Smooth muscle cell (in vitro differentiated cells): ENCODE data around the gene PHEX. TPM values are rescaled to one million over a fixed set of nuclear protein-coding genes. Genes with fewer than 3 reads are reported as not detected.

ENCODE experiments used
- DNase-seq: peaks from one replicate; lab custom pipeline; 2025; ENCODE audit not compliant: unreplicated experiment; lab: John Stamatoyannopoulos, UW
- H2AFZ ChIP-seq: fragments of 200-600 bp; sonication (generic); 2 replicates; pipeline ENCODE4 v1.6.0; 2016; ENCODE audit warnings: antibody characterized with exemption, low read depth, mild to moderate bottlenecking
- H3F3A ChIP-seq: fragments of 200-600 bp; sonication (generic); 2 replicates; pipeline ENCODE4 v1.6.0; 2017; ENCODE audit warnings: antibody characterized with exemption, low read depth
- H3K27ac ChIP-seq: fragments of 200-600 bp; sonication (generic); 2 replicates; pipeline ENCODE4 v1.5.1; 2016; ENCODE audit warnings: low read depth, mild to moderate bottlenecking
- H3K27me3 ChIP-seq: fragments of 200-600 bp; sonication (generic); 2 replicates; pipeline ENCODE4 v1.6.1; 2016; ENCODE audit warnings: low read depth, mild to moderate bottlenecking
- H3K36me3 ChIP-seq: fragments of 200-600 bp; sonication (generic); 2 replicates; pipeline ENCODE4 v1.5.1; 2016; ENCODE audit warnings: low read depth
- H3K4me1 ChIP-seq: fragments of 200-600 bp; sonication (generic); 2 replicates; pipeline ENCODE4 v1.5.1; 2016; ENCODE audit warnings: low read depth
- H3K4me2 ChIP-seq: fragments of 200-600 bp; sonication (generic); 2 replicates; pipeline ENCODE4 v1.6.0; 2016; ENCODE audit warnings: mild to moderate bottlenecking
- H3K4me3 ChIP-seq: fragments of 200-600 bp; sonication (generic); 2 replicates; pipeline ENCODE4 v1.5.1; 2016; ENCODE audit warnings: mild to moderate bottlenecking
- H3K79me2 ChIP-seq: fragments of 200-600 bp; sonication (generic); 2 replicates; pipeline ENCODE4 v1.6.0; 2016; ENCODE audit warnings: low read depth, mild to moderate bottlenecking
- H3K9ac ChIP-seq: fragments of 200-600 bp; sonication (generic); 2 replicates; pipeline ENCODE4 v1.6.0; 2016; ENCODE audit warnings: low read depth
- H3K9me3 ChIP-seq: fragments of 200-600 bp; sonication (generic); replicated peaks from 2 replicates; pipeline ENCODE4 v1.5.1; 2016; ENCODE audit warnings: low read depth
- H4K20me1 ChIP-seq: fragments of 200-600 bp; sonication (generic); 2 replicates; pipeline ENCODE4 v1.6.0; 2016; ENCODE audit warnings: low read depth
- CTCF ChIP-seq: fragments of 200-600 bp; sonication (generic); IDR thresholded peaks from 2 replicates; pipeline ENCODE4 v1.5.1; 2017; ENCODE audit warnings: borderline replicate concordance, mild to moderate bottlenecking, antibody characterized with exemption; ENCODE audit not compliant: insufficient read depth, poor library complexity, severe bottlenecking
- WGBS: methylation state at CpG from one replicate; pipeline ENCODE4 v1.1.7; 2016; ENCODE audit warnings: low lambda C conversion rate; 5-methylcytosine and 5-hydroxymethylcytosine counted together
- polyA plus RNA-seq: library from polyadenylated mRNA; unstranded; fragments of >200 nt; fragmentation: Nextera tagmentation; extraction: Ambion mirVana; gene quantifications from 2 replicates; pipeline ENCODE4 v1.2.1, GENCODE V29; 2016
- total RNA-seq: library from RNA; depleted of rRNA; stranded (reverse); fragments of >200 nt; gene quantifications from 2 replicates; pipeline ENCODE4 v1.2.3, GENCODE V29; 2014

PHEX gene
- total and polyA plus RNA-seq, 2 experiments from 2014 or later: not detected

- Histone ChIP-seq H3K4me1 (no peaks in the 10 kb centered on the region), H3K36me3 (no peaks in the 10 kb centered on the region), H3K9me3 (no peaks in the 10 kb centered on the region), H3K79me2 (no peaks in the 10 kb centered on the region), H3K27me3 (no peaks in the 10 kb centered on the region), H3K27ac (no peak overlapping the region), H4K20me1 (no peaks in the 10 kb centered on the region), H3K4me3 (no peak overlapping the region), H3K4me2 (no peak overlapping the region), H3F3A (no peaks in the 10 kb centered on the region), H3K9ac (no peak overlapping the region), H2AFZ (no peak overlapping the region)
- no peak for TF ChIP-seq CTCF
- no peak for DNase-seq
Observed at GRCh38 chrX:22203186-22203585, 171.1 kb downstream of the PHEX start.

GRCh38 chrX:22206781-22207180 lies 174.7 kb downstream of the PHEX start:
- Histone ChIP-seq H3K9me3 (no peaks in the 10 kb centered on the region), H3K4me3 (no peak overlapping the region), H3F3A (no peaks in the 10 kb centered on the region), H3K27me3 (no peaks in the 10 kb centered on the region), H3K4me2 (no peak overlapping the region), H3K36me3 (no peaks in the 10 kb centered on the region), H4K20me1 (no peaks in the 10 kb centered on the region), H3K79me2 (no peaks in the 10 kb centered on the region), H2AFZ (no peak overlapping the region), H3K27ac (no peak overlapping the region), H3K4me1 (no peaks in the 10 kb centered on the region), H3K9ac (no peak overlapping the region)
- DNase-seq: no peak
- 23% methylated on average over 1 of the region's 1 CpG for WGBS
- TF ChIP-seq CTCF: no peak

GRCh38 chrX:22220941-22221340 lies 188.8 kb downstream of the PHEX start:
- H2AFZ ChIP-seq: peak overlapping the region; percentile 5
- peak overlapping the region; percentile 93 for H3K27ac ChIP-seq
- H3K4me2 ChIP-seq: no peak overlapping the region
- peak overlapping the region; percentile 77 for H3K9ac ChIP-seq
- 36% methylated on average over 2 of the region's 2 CpGs for WGBS
- no peaks in the 10 kb centered on the region for H3K9me3 ChIP-seq
- no peaks in the 10 kb centered on the region for H3K36me3 ChIP-seq
- no peaks in the 10 kb centered on the region for H3F3A ChIP-seq
- no peaks in the 10 kb centered on the region for H4K20me1 ChIP-seq
- no peak for DNase-seq
- no peak for TF ChIP-seq CTCF
- H3K27me3 ChIP-seq: no peaks in the 10 kb centered on the region
- no peak overlapping the region for H3K4me3 ChIP-seq
- H3K79me2 ChIP-seq: no peaks in the 10 kb centered on the region
- no peaks in the 10 kb centered on the region for H3K4me1 ChIP-seq

- Histone ChIP-seq H3K9ac (no peak overlapping the region), H3K27me3 (no peaks in the 10 kb centered on the region), H4K20me1 (no peaks in the 10 kb centered on the region), H3K4me2 (no peak overlapping the region), H3K27ac (no peak overlapping the region), H3K4me3 (no peak overlapping the region), H3K36me3 (no peaks in the 10 kb centered on the region), H3K9me3 (no peaks in the 10 kb centered on the region), H2AFZ (no peak overlapping the region), H3F3A (no peaks in the 10 kb centered on the region), H3K4me1 (no peaks in the 10 kb centered on the region), H3K79me2 (no peaks in the 10 kb centered on the region)
- WGBS: 78% methylated on average over 6 of the region's 6 CpGs
- no peak for TF ChIP-seq CTCF
- no peak for DNase-seq
Observed at GRCh38 chrX:22234380-22234779, 202.3 kb downstream of the PHEX start.
